HG03378 (cell line): ENCODE data around the gene SRP9.
"Not testable (repeated sequence)": the region's sequence is repeated elsewhere in the genome, so short reads cannot be mapped to it uniquely, and the experiment has no call there.

Experiments used
- ATAC-seq: cut with Tn5 transposase; IDR thresholded peaks from one replicate; pipeline ENCODE4 v1.9.1; 2021; ENCODE audit warnings: mild to moderate bottlenecking, moderate library complexity; ENCODE audit not compliant: unreplicated experiment

Gene SRP9

GRCh38 chr1:225755671-225756319 is 21.8 kb upstream of the SRP9 start:
- no peak for ATAC-seq

DNA sequence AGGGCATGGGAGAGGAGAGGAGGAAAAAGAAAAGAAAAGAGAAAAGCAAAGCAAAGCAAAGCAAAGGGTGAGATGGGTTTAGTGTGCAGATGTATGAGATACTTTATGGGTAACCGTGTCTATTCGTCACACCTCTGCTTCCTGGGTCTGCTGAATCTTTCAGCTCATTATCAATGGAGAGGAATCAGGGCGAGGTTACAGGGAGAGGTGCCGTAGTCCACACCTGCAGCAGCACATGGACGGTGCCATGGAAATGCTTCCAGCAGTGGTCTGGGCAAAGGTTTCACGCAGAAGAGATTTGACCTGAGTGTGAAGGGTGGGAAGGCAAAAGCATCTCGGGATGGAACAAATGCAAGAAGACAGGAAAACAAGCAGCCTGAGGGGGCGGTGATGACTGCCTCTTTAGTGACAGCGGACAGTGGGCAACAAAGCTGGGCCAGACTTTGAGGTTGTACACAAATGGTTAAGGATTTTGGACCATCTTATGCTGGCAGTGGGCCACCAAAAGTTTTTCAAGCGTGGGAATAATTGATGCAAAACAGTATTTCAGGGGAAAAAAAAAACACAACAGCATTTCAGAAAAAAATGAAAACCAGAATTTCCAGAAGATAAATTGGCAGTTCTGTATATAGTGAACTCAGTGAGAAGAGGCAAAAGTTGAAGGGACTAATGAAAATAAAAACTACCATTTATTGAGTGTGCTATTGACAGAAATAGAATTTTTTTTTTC is 19.5 kb upstream of the SRP9 start:
- no peak for ATAC-seq

GRCh38 chr1:225759972-225760371 is 17.7 kb upstream of the SRP9 start:
- ATAC-seq: not testable (repeated sequence)

- no peak for ATAC-seq
Observed at GRCh38 chr1:225760531-225760930, 17.1 kb upstream of the SRP9 start.

- ATAC-seq: not testable (repeated sequence)
Observed at GRCh38 chr1:225761395-225761794, 16.2 kb upstream of the SRP9 start.

GRCh38 chr1:225762002-225762441 is 15.6 kb upstream of the SRP9 start:
- ATAC-seq: no peak

DNA sequence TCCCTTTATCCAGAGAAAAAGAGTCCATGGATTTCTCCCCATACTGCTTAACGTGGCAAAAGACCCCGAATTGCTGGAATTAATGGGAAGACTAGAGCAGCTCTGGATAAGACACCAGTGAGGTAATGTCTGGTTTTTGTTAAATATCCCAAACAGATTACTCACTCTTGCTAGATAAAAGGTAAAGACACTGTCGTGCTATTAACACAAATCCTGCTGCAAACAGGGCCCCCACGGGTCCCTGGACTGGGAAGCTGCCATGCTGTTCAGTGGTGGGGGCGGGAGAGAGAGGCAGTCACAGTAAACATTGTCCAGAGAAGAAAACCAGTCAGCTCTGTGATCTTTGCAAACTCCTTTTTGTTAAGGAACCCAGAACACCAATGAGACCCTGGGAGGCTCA is 15.2 kb upstream of the SRP9 start:
- ATAC-seq: no peak

GRCh38 chr1:225763716-225764548 is 13.7 kb upstream of the SRP9 start:
- ATAC-seq: no peak

DNA sequence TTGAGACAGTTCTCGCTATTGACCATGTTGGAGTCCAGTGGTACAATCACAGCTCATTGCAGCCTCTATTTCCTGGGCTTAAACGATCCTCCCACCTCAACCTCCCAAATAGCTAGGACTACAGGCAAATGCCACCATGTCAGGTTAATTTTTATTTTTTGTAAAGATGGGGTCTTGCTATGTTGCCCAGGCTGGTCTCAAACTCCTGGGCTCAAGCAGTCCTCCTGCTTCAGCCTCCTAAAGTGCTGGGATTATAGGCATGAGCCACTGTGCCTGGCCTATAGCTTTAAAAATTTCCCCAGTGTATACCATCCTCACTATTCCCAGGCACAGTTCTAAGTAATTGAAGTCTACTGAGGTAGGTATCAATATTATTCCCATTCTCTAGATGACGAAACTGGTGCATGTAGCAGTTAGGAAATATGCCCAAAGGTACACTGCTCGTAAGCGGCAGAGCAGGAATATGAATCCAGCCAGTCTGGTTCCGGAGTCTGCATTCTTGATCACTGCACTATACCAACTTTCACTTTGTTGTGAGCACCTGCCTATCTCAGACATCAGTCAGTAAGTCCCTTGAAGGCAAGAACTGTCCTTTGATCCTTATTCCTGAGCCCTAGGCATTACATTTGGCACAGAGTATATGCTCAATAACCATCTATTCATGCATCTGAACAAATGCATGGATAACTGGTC is 11.5 kb upstream of the SRP9 start:
- no peak for ATAC-seq

DNA sequence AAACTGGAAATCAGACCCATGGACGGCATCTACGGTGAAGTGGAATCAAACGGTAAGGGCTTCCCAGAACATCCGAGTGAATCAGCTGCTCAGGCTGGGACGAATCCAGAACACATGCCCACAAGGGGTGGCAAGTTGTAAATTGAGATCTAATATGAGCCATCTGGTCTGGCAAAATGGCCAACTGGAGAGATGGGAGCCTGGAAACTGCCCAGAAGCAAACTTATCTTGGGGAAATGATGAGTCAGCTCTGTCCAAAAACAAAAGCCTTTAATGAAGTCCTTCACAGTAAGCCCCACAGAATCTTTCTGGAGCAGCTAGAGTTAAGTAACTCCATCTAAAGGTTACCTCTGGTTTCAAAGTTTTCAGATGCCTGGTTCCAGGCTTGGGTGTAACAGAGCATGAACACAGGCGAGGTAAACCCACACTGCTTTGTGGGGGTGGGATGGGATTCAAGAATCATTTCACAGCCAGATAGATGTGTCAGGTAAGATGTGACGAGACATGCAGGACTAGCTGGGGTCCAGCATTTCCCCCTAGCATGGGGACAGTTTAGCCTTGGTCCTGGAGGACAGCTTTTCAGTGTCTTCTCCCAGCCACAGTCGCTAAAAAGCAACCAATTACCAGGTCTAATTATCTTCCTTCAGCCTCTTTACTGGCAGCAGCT is 10.5 kb upstream of the SRP9 start:
- no peak for ATAC-seq

- ATAC-seq: no peak
Observed at GRCh38 chr1:225767634-225768540, 9.7 kb upstream of the SRP9 start.

DNA sequence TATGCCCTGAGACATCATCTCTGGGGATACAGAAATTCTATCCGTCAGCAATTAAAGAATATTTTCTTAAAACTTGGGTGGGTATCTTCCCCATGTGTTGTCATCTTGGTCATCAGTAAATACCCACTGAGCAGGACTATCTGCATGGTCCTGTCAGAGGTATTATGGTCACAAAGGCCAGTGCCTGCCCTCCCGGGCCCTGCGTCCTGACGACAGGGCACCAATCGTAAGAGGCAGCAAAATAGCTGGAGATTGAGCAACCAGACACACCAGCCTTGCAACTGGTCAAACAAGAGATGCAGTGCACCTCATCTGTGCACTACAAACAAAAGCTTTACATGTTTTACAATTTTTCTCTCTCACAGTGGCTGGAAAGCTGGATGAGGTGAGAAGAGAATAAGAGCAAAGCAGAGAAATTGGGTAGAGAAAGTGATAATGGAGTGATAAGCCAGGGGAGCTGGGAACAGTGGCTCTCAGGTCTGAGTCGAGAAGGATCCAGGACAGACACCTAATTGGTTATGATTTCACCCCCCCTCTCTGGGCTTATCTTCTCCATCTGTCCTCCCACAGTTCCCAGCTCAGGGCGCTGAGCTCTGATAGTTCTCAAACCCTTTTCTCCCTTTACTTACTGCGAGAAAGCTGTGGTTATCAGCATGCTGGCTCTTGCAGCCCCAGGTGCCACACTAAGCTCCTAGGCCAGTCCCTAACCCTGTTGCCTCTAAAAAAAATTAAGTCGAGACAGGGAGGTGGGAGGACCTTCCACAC is 8.8 kb upstream of the SRP9 start:
- ATAC-seq: no peak

DNA sequence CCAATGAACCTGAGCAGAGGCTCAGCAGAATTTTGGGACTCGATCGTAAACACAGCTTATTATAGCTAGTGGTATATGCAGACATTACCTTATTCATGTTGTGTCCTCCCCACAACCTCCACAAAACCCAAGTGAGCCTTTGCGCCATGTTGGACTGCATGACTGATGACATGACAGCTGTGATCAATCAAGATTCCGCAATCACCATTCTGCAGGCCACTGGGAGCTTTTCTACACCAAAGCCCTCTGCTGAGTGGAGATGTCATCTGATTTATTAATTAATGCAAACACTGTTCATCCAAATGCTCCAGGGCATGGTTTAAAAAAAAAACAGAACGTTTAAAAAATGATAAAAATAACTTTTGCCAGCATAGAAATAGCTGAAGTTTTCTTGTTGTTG is 7.9 kb upstream of the SRP9 start:
- no peak for ATAC-seq

- ATAC-seq: no peak
Observed at GRCh38 chr1:225770561-225771248, 6.9 kb upstream of the SRP9 start.

GRCh38 chr1:225771661-225772322 is 5.8 kb upstream of the SRP9 start:
- ATAC-seq: no peak

GRCh38 chr1:225772323-225772768 is 5.3 kb upstream of the SRP9 start:
- ATAC-seq: peak; percentile 51

DNA sequence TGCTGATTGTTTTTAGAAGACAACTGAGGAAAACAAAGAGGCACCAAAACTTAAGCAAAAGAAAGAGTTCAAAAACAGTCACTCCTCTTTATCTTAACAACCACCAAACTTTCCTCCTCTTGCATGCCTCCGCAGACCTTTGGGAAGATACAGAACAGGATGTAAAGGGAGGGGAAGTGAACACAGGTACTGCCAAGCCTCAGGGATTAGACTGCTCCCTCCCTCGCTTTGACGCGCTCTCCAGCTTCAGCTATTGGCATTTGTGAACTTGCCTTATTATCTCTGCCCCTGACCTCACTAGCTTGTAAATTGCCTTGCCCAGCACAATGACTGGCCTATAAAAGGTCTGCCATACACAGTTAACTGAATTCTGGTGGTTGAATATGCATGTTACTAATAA is 4.8 kb upstream of the SRP9 start:
- no peak for ATAC-seq
